OCI-LY1 (cell line): ENCODE measurements around the gene CPXM2.

Source experiments
- EZH2 ChIP-seq: fragments of 200-600 bp; sonication (generic), shearing (Covaris generic); IDR thresholded peaks from 2 replicates; pipeline ENCODE4 v1.8.0; 2017; ENCODE audit warnings: borderline replicate concordance, mixed run types, mild to moderate bottlenecking, antibody characterized with exemption, low read length, moderate library complexity, mixed read lengths
- TF ChIP-seq, protein P1 (sequence below): fragments of 200-600 bp; sonication (generic), shearing (Covaris generic); IDR thresholded peaks from 2 replicates; pipeline ENCODE4 v1.5.1; 2017; ENCODE audit warnings: mild to moderate bottlenecking, antibody characterized with exemption, low read length, moderate library complexity, mixed read lengths

DNA sequence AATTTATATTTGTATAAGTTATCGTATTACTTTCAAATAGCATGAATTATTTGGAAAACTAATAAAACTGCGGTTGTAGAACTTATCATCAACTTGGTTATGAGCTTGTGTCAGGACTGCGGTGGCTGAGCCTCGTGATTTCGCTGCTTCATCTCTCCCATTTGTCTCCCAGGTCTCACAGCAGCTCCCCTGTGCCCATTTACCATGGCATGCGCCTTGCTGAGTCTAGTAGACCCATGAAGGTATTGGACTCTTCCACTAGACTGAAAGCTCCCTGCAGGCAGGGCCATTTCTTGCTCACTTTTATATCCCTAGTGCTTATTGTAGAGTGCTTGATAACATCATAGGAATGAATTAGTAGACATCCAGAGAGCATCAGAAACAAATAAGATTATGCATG is 53.9 kb downstream of the CPXM2 start:
- TF ChIP-seq, protein P1, sequence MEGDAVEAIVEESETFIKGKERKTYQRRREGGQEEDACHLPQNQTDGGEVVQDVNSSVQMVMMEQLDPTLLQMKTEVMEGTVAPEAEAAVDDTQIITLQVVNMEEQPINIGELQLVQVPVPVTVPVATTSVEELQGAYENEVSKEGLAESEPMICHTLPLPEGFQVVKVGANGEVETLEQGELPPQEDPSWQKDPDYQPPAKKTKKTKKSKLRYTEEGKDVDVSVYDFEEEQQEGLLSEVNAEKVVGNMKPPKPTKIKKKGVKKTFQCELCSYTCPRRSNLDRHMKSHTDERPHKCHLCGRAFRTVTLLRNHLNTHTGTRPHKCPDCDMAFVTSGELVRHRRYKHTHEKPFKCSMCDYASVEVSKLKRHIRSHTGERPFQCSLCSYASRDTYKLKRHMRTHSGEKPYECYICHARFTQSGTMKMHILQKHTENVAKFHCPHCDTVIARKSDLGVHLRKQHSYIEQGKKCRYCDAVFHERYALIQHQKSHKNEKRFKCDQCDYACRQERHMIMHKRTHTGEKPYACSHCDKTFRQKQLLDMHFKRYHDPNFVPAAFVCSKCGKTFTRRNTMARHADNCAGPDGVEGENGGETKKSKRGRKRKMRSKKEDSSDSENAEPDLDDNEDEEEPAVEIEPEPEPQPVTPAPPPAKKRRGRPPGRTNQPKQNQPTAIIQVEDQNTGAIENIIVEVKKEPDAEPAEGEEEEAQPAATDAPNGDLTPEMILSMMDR = no peak
- no peak for TF ChIP-seq EZH2
